K562 (cell line): Measurements from ENCODE around the gene SORCS2.

Source experiments
- CBX8 ChIP-seq: fragments of 200-600 bp; sonication (generic); IDR thresholded peaks from 2 replicates; pipeline ENCODE4 v1.6.1; 2012; ENCODE audit warnings: borderline replicate concordance, mixed run types, low read depth, mild to moderate bottlenecking, moderate library complexity, mixed read lengths, low read length, control low read depth, inconsistent platforms; ENCODE audit not compliant: poor library complexity, severe bottlenecking; ENCODE audit errors: extremely low read depth
- EZH2 ChIP-seq: IDR thresholded peaks from 2 replicates; pipeline ENCODE4 v1.6.1; 2012; ENCODE audit warnings: low read depth, mild to moderate bottlenecking, inconsistent platforms, low read length, borderline replicate concordance
- NFYB ChIP-seq: IDR thresholded peaks from 2 replicates; pipeline ENCODE4 v1.6.1; 2011; ENCODE audit warnings: mild to moderate bottlenecking, moderate library complexity; ENCODE audit not compliant: insufficient read length; ENCODE audit errors: extremely low read depth
- TF ChIP-seq, protein P1 (sequence below), 2 experiments: fragments of 450-650 bp; formaldehyde crosslinking in 1 of 2; IDR thresholded peaks; 2 replicates each; pipeline versions ENCODE4 v1.4.0 to v1.6.1; 2014 to 2020; ENCODE audit warnings: mild to moderate bottlenecking in 2 of 2, borderline replicate concordance in 1 of 2, low read depth in 1 of 2
- TF ChIP-seq, protein P2 (sequence below): sonication (generic); formaldehyde crosslinking; IDR thresholded peaks from 2 replicates; pipeline ENCODE4 v1.4.0; 2020; ENCODE audit warnings: mild to moderate bottlenecking, missing genetic modification reagents

- TF ChIP-seq, protein P1, sequence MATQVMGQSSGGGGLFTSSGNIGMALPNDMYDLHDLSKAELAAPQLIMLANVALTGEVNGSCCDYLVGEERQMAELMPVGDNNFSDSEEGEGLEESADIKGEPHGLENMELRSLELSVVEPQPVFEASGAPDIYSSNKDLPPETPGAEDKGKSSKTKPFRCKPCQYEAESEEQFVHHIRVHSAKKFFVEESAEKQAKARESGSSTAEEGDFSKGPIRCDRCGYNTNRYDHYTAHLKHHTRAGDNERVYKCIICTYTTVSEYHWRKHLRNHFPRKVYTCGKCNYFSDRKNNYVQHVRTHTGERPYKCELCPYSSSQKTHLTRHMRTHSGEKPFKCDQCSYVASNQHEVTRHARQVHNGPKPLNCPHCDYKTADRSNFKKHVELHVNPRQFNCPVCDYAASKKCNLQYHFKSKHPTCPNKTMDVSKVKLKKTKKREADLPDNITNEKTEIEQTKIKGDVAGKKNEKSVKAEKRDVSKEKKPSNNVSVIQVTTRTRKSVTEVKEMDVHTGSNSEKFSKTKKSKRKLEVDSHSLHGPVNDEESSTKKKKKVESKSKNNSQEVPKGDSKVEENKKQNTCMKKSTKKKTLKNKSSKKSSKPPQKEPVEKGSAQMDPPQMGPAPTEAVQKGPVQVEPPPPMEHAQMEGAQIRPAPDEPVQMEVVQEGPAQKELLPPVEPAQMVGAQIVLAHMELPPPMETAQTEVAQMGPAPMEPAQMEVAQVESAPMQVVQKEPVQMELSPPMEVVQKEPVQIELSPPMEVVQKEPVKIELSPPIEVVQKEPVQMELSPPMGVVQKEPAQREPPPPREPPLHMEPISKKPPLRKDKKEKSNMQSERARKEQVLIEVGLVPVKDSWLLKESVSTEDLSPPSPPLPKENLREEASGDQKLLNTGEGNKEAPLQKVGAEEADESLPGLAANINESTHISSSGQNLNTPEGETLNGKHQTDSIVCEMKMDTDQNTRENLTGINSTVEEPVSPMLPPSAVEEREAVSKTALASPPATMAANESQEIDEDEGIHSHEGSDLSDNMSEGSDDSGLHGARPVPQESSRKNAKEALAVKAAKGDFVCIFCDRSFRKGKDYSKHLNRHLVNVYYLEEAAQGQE (IDR thresholded peaks at IDR 0.05; ENCODE audit: borderline replicate concordance), result no peak
- TF ChIP-seq, protein P1 (CRISPR knock-in tag; IDR thresholded peaks at IDR 0.05; ENCODE audit: low read depth), result no peak
- TF ChIP-seq, protein P2, sequence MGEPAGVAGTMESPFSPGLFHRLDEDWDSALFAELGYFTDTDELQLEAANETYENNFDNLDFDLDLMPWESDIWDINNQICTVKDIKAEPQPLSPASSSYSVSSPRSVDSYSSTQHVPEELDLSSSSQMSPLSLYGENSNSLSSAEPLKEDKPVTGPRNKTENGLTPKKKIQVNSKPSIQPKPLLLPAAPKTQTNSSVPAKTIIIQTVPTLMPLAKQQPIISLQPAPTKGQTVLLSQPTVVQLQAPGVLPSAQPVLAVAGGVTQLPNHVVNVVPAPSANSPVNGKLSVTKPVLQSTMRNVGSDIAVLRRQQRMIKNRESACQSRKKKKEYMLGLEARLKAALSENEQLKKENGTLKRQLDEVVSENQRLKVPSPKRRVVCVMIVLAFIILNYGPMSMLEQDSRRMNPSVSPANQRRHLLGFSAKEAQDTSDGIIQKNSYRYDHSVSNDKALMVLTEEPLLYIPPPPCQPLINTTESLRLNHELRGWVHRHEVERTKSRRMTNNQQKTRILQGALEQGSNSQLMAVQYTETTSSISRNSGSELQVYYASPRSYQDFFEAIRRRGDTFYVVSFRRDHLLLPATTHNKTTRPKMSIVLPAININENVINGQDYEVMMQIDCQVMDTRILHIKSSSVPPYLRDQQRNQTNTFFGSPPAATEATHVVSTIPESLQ, result no peak
- no peak for TF ChIP-seq CBX8
- TF ChIP-seq EZH2, result no peak
- no peak for TF ChIP-seq NFYB
These were observed 155.6 kb downstream of the SORCS2 start for GRCh38 chr4:7347981-7348380.
